Nephron (organoid): ENCODE results near the gene JADE1.

Source experiments
- H3K27ac Mint-ChIP-seq, 3 experiments: 2 replicates each; pipeline ENCODE4 v1.8.0; 2020; ENCODE audit warnings: mixed read lengths in 3 of 3, mild to moderate bottlenecking in 2 of 3, moderate library complexity in 1 of 3
- H3K27me3 Mint-ChIP-seq: 2 replicates; pipeline ENCODE4 v1.8.0; 2021; ENCODE audit warnings: low read depth, mild to moderate bottlenecking, moderate library complexity, mixed read lengths
- H3K36me3 Mint-ChIP-seq: 2 replicates; pipeline ENCODE4 v1.8.0; 2020; ENCODE audit warnings: low read depth, mixed read lengths
- H3K4me1 Mint-ChIP-seq: 2 replicates; pipeline ENCODE4 v1.8.0; 2020; ENCODE audit warnings: mixed read lengths
- H3K4me3 Mint-ChIP-seq, 3 experiments: 2 replicates each; pipeline ENCODE4 v1.8.0; 2020; ENCODE audit warnings: mild to moderate bottlenecking in 3 of 3, mixed read lengths in 3 of 3, moderate library complexity in 2 of 3
- H3K9me3 Mint-ChIP-seq: 2 replicates; pipeline ENCODE4 v1.8.0; 2020; ENCODE audit warnings: mixed read lengths
- CTCF ChIP-seq, 3 experiments: fragments of 200-600 bp; sonication (generic); IDR thresholded peaks; one replicate each; pipeline ENCODE4 v1.5.0; 2021; ENCODE audit warnings: antibody characterized with exemption in 3 of 3; ENCODE audit not compliant: unreplicated experiment in 3 of 3

Gene JADE1

GRCh38 chr4:128876200-128876599, 66.7 kb downstream of the JADE1 start:
- Mint-ChIP-seq H3K27me3 (no peaks in the 10 kb centered on the region), H3K27ac (no peak overlapping the region), H3K9me3 (no peaks in the 10 kb centered on the region), H3K36me3 (peaks cover 26% of the 10 kb centered on the region), H3K4me1 (no peaks in the 10 kb centered on the region), H3K4me3 (no peak overlapping the region)
- TF ChIP-seq CTCF (IDR thresholded peaks at IDR 0.05; ENCODE audit: unreplicated experiment in 3 of 3): no peak

- peaks cover 15% of the 10 kb centered on the region for H3K36me3 Mint-ChIP-seq
Measured at GRCh38 chr4:128877934-128878333, 68.4 kb downstream of the JADE1 start.

GRCh38 chr4:128879283-128879682, 69.8 kb downstream of the JADE1 start:
- Mint-ChIP-seq H3K27ac (no peak overlapping the region), H3K4me1 (no peaks in the 10 kb centered on the region), H3K4me3 (no peak overlapping the region), H3K36me3 (peaks cover 9% of the 10 kb centered on the region), H3K9me3 (no peaks in the 10 kb centered on the region), H3K27me3 (no peaks in the 10 kb centered on the region)
- no peak for TF ChIP-seq CTCF (IDR thresholded peaks at IDR 0.05; ENCODE audit: unreplicated experiment in 3 of 3)

More at GRCh38 chr4:128877934-128878333, 68.4 kb downstream of the JADE1 start:
- H3K9me3 Mint-ChIP-seq: no peaks in the 10 kb centered on the region
- no peak overlapping the region for H3K27ac Mint-ChIP-seq
- no peaks in the 10 kb centered on the region for H3K4me1 Mint-ChIP-seq
- H3K27me3 Mint-ChIP-seq: no peaks in the 10 kb centered on the region
- no peak for TF ChIP-seq CTCF (IDR thresholded peaks at IDR 0.05; ENCODE audit: unreplicated experiment in 3 of 3)
- no peak overlapping the region for H3K4me3 Mint-ChIP-seq

- Mint-ChIP-seq H3K9me3 (no peaks in the 10 kb centered on the region), H3K27ac (no peak overlapping the region), H3K27me3 (no peaks in the 10 kb centered on the region), H3K4me1 (no peaks in the 10 kb centered on the region), H3K36me3 (peaks cover 8% of the 10 kb centered on the region), H3K4me3 (no peak overlapping the region)
- no peak for TF ChIP-seq CTCF (IDR thresholded peaks at IDR 0.05; ENCODE audit: unreplicated experiment in 3 of 3)
Measured at GRCh38 chr4:128879971-128880370, 70.5 kb downstream of the JADE1 start.

GRCh38 chr4:128880662-128881061, 71.2 kb downstream of the JADE1 start:
- no peak overlapping the region for H3K27ac Mint-ChIP-seq
- H3K27me3 Mint-ChIP-seq: no peaks in the 10 kb centered on the region
- H3K4me3 Mint-ChIP-seq: no peak overlapping the region
- H3K9me3 Mint-ChIP-seq: no peaks in the 10 kb centered on the region
- no peak for TF ChIP-seq CTCF (IDR thresholded peaks at IDR 0.05; ENCODE audit: unreplicated experiment in 3 of 3)
- H3K4me1 Mint-ChIP-seq: no peaks in the 10 kb centered on the region
- H3K36me3 Mint-ChIP-seq: peaks cover 5% of the 10 kb centered on the region

GRCh38 chr4:128904821-128905220, 95.3 kb downstream of the JADE1 start:
- Mint-ChIP-seq H3K4me1 (peaks cover 6% of the 10 kb centered on the region), H3K36me3 (no peaks in the 10 kb centered on the region), H3K27me3 (no peaks in the 10 kb centered on the region), H3K9me3 (no peaks in the 10 kb centered on the region), H3K4me3 (no peak overlapping the region), H3K27ac (no peak overlapping the region)
- no peak for TF ChIP-seq CTCF (IDR thresholded peaks at IDR 0.05; ENCODE audit: unreplicated experiment in 3 of 3)
